ENCODE results near the gene RXFP1. TPM values are rescaled to one million over a fixed set of nuclear protein-coding genes. Genes with fewer than 3 reads are reported as not detected.

Gene RXFP1
- total and polyA plus RNA-seq, 4 donors: 0.24 to 1.5 (median 0.80) TPM

- H3K36me3 ChIP-seq (ENCODE audit: control insufficient read depth in 4 of 4, insufficient read depth in 3 of 4, low read depth in 1 of 4, low read length in 3 of 4): peaks cover 0 to 34% (median 19%) of the 10 kb centered on the region in 4 donors
- WGBS: 60% methylated on average over 1 of the region's 1 CpG
- H3K27ac ChIP-seq (ENCODE audit: low read depth in 1 of 2, low read length in 2 of 2): no peak overlapping the region
- TF ChIP-seq RXRA (IDR thresholded peaks at IDR 0.05): no peak
- no peak for TF ChIP-seq NR2F2 (IDR thresholded peaks at IDR 0.05)
- H3K4me1 ChIP-seq (ENCODE audit: control insufficient read depth in 4 of 4, insufficient read depth in 4 of 4, low read length in 3 of 4): peaks cover 0 to 10% (median 5%) of the 10 kb centered on the region in 4 donors
- H3K9me3 ChIP-seq (ENCODE audit: control insufficient read depth in 4 of 4, low read length in 3 of 4): no peaks in the 10 kb centered on the region
- H3K9ac ChIP-seq (ENCODE audit: low read depth in 1 of 2, low read length in 2 of 2): no peak overlapping the region
- DNase-seq (ENCODE audit: low spot score): no peak
- no peaks in the 10 kb centered on the region for H3K27me3 ChIP-seq (ENCODE audit: control insufficient read depth in 4 of 4, insufficient read depth in 4 of 4, low read length in 3 of 4)
- H3K4me3 ChIP-seq (ENCODE audit: low read depth in 1 of 3, low read length in 3 of 3): no peak overlapping the region
Measured at GRCh38 chr4:158681629-158682028, 159.9 kb downstream of the RXFP1 start.

DNA sequence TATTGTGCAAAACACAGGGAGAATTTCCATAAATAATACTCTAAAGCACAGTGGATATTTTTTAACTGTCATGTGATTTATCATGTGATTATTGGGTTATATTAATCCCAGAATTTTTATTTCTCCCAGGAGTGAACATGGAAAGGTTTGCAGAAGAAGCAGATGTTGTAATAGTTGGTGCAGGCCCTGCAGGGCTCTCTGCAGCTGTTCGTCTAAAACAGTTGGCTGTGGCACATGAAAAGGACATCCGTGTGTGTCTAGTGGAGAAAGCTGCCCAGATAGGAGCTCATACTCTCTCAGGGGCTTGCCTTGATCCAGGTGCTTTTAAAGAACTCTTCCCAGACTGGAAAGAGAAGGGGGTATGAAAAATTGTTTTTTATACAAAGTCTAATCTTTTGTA lies 160.4 kb downstream of the RXFP1 start:
- Histone ChIP-seq H3K36me3 (ENCODE audit: control insufficient read depth in 4 of 4, insufficient read depth in 3 of 4, low read depth in 1 of 4, low read length in 3 of 4) (peaks cover 0 to 36% (median 21%) of the 10 kb centered on the region in 4 donors), H3K9me3 (ENCODE audit: control insufficient read depth in 4 of 4, low read length in 3 of 4) (no peaks in the 10 kb centered on the region), H3K27me3 (ENCODE audit: control insufficient read depth in 4 of 4, insufficient read depth in 4 of 4, low read length in 3 of 4) (no peaks in the 10 kb centered on the region), H3K9ac (ENCODE audit: low read depth in 1 of 2, low read length in 2 of 2) (no peak overlapping the region), H3K27ac (ENCODE audit: low read depth in 1 of 2, low read length in 2 of 2) (no peak overlapping the region), H3K4me3 (ENCODE audit: low read depth in 1 of 3, low read length in 3 of 3) (no peak overlapping the region), H3K4me1 (ENCODE audit: control insufficient read depth in 4 of 4, insufficient read depth in 4 of 4, low read length in 3 of 4) (peaks cover 0 to 7% (median 3%) of the 10 kb centered on the region in 4 donors)
- WGBS: 67% methylated on average over 2 of the region's 2 CpGs
- no peak for DNase-seq (ENCODE audit: low spot score)
- no peak for TF ChIP-seq NR2F2 (IDR thresholded peaks at IDR 0.05)
- no peak for TF ChIP-seq FOXA1 (IDR thresholded peaks at IDR 0.05)
- TF ChIP-seq, protein P1, sequence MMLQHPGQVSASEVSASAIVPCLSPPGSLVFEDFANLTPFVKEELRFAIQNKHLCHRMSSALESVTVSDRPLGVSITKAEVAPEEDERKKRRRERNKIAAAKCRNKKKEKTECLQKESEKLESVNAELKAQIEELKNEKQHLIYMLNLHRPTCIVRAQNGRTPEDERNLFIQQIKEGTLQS (IDR thresholded peaks at IDR 0.05): no peak
- TF ChIP-seq JUND (IDR thresholded peaks at IDR 0.05): no peak
- no peak for TF ChIP-seq SP1 (IDR thresholded peaks at IDR 0.05)
- TF ChIP-seq MAX (IDR thresholded peaks at IDR 0.05): no peak
- no peak for TF ChIP-seq CTCF (IDR thresholded peaks at IDR 0.05; ENCODE audit: low read depth, low read length, missing input control)
- TF ChIP-seq REST (IDR thresholded peaks at IDR 0.05): no peak
- TF ChIP-seq RAD21 (IDR thresholded peaks at IDR 0.05): no peak
- TF ChIP-seq HNF4A (conservative IDR thresholded peaks at IDR 0.05): no peak
- no peak for TF ChIP-seq FOXA2 (IDR thresholded peaks at IDR 0.05)
- no peak for TF ChIP-seq ZBTB33 (IDR thresholded peaks at IDR 0.05)
- TF ChIP-seq RXRA (IDR thresholded peaks at IDR 0.05): no peak
- no peak for TF ChIP-seq TAF1 (conservative IDR thresholded peaks at IDR 0.05)

Data from liver (tissue), 9 donors.